Uterus (tissue), 4 donors: ENCODE measurements around the gene AQP6. TPM values are rescaled to one million over a fixed set of nuclear protein-coding genes. Genes with fewer than 3 reads are reported as not detected.

ENCODE experiments used
- DNase-seq, 2 donors: peaks; one replicate each; pipeline ENCODE4 v3.0.0-alpha.2; 2019 to 2020
- H3K27ac ChIP-seq, 2 donors: fragments of 200-600 bp; sonication (generic); 1 replicate in 1 of 2; 2 replicates in 1 of 2; pipeline ENCODE4 v1.5.1; 2016 to 2018
- H3K27me3 ChIP-seq, 2 donors: fragments of 200-600 bp; sonication (generic); one replicate each; pipeline ENCODE4 v1.5.1; 2018 to 2019; ENCODE audit warnings: control low read depth in 1 of 2
- H3K36me3 ChIP-seq, 2 donors: fragments of 200-600 bp; sonication (generic); one replicate each; pipeline ENCODE4 v1.5.1; 2019; ENCODE audit warnings: control low read depth in 1 of 2
- H3K4me1 ChIP-seq, 2 donors: fragments of 200-600 bp; sonication (generic); one replicate each; pipeline ENCODE4 v1.5.1; 2018 to 2019; ENCODE audit warnings: control low read depth in 1 of 2
- H3K4me3 ChIP-seq, 2 donors: fragments of 200-600 bp; sonication (generic); 1 replicate in 1 of 2; 2 replicates in 1 of 2; pipeline ENCODE4 v1.5.1; 2018 to 2019; ENCODE audit warnings: mild to moderate bottlenecking in 1 of 2
- H3K9me3 ChIP-seq, 2 donors: fragments of 200-600 bp; sonication (generic); one replicate each; pipeline ENCODE4 v1.5.1; 2019; ENCODE audit warnings: control low read depth in 1 of 2
- POLR2A ChIP-seq, 2 donors: fragments of 450-650 bp; IDR thresholded peaks; one replicate each; pipeline ENCODE4 v1.6.1; 2016; ENCODE audit warnings: antibody characterized with exemption in 2 of 2, mild to moderate bottlenecking in 1 of 2, moderate library complexity in 1 of 2
- intact Hi-C: fragments of 100-400 bp; cut with DNase I; formaldehyde crosslinking; loops from one replicate; pipeline ENCODE4 v1.15.1; 2023; ENCODE audit warnings: low total_unique reads
- total RNA-seq, 4 donors: library from RNA; depleted of rRNA in 3 of 4; stranded (reverse); fragments of >200 nt in 3 of 4; gene quantifications; one replicate each; pipeline versions ENCODE4 v1.1.0 to v1.2.4, GENCODE V29; 2014 to 2023
- TF ChIP-seq, protein P1 (sequence below), 4 experiments: fragments of 200-600 bp in 2 of 4; fragments of 450-650 bp in 2 of 4; sonication (generic) in 2 of 4; IDR thresholded peaks; one replicate each; pipeline ENCODE4 v1.5.1; 2016 to 2019; ENCODE audit warnings: antibody characterized with exemption in 4 of 4, mild to moderate bottlenecking in 2 of 4, moderate library complexity in 1 of 4
- donor health status: DM: yes; HTN: yes; CAD: no.

AQP6 gene, protein sequence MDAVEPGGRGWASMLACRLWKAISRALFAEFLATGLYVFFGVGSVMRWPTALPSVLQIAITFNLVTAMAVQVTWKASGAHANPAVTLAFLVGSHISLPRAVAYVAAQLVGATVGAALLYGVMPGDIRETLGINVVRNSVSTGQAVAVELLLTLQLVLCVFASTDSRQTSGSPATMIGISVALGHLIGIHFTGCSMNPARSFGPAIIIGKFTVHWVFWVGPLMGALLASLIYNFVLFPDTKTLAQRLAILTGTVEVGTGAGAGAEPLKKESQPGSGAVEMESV
- total RNA-seq, result under 1 TPM in 1 of 4 donors, not detected in 3; 0.35 TPM

DNA sequence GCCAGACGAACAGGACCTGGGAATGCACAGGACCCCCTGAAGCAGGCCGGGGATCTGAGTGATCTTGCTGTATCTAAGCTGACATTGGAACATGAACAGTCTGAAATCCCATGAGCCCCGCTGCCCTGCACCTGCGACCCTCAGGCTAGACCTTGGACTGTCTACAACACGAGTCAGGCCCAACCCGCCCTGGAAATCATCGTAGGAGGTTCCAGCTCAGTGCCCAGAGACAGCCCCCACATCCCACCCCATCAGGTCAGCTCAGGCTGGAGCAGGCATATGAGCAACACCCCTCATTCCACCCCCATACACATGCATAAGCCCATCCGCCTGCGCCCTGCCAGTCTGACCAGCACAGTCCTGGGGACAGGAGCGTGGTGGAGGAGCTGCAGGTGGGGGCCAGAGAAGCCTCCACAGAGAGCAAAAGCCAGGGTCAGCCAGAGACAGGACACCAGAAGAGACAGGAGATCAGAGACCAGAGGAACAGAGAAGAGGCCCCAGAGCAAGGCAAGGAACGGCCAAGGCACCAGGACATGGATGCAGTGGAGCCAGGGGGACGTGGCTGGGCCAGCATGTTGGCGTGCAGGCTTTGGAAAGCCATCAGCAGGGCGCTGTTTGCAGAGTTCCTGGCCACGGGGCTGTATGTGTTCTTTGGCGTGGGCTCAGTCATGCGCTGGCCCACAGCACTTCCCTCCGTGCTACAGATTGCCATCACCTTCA, at the start of gene AQP6:
AQP6 (plus strand) TSS at position 307 of the 720 bp plus-strand sequence; CDS start at position 534, 227 bp downstream.
- Histone ChIP-seq H3K9me3 (no peaks in the 10 kb centered on the region), H3K4me3 (no peak within 1 kb of the TSS), H3K27me3 (no peaks in the 10 kb centered on the region), H3K36me3 (no peaks in the 10 kb centered on the region), H3K4me1 (no peaks in the 10 kb centered on the region), H3K27ac (no peak within 1 kb of the TSS)
- intact Hi-C loops, result no loop called here
- TF ChIP-seq, protein P1, sequence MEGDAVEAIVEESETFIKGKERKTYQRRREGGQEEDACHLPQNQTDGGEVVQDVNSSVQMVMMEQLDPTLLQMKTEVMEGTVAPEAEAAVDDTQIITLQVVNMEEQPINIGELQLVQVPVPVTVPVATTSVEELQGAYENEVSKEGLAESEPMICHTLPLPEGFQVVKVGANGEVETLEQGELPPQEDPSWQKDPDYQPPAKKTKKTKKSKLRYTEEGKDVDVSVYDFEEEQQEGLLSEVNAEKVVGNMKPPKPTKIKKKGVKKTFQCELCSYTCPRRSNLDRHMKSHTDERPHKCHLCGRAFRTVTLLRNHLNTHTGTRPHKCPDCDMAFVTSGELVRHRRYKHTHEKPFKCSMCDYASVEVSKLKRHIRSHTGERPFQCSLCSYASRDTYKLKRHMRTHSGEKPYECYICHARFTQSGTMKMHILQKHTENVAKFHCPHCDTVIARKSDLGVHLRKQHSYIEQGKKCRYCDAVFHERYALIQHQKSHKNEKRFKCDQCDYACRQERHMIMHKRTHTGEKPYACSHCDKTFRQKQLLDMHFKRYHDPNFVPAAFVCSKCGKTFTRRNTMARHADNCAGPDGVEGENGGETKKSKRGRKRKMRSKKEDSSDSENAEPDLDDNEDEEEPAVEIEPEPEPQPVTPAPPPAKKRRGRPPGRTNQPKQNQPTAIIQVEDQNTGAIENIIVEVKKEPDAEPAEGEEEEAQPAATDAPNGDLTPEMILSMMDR (IDR thresholded peaks at IDR 0.05), result no peak
- TF ChIP-seq POLR2A (IDR thresholded peaks at IDR 0.05), result no peak
- DNase-seq, result no peak

DNA sequence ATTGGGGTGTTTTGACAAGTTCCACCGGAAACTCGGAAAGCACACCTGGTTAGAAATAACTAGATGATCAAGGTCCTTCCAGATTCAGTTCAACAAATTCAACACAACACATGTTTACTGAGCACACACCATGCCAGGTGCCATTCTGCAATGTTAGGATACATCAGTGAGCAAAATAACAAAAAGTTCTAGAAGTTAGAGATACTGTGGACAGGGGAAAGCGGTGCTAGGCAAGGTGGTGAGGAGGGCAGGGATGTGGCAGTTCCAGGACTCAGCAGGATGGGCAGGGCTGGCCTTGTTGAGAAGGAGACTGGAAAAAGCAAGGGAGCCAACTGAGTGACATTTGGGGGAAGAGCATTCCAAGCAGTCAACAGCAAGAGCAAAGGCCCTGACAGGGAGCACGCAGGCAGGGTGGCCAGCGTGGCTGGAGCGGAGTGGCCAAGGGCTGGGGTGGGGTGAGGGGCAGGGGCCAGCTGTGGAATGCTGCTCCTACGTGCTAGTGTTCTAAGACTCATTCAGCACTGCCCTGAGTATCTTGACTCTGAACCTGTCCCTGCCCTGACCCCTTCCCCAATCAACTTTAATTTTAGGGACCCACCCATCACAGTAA, 49.6 kb upstream of the AQP6 start:
- intact Hi-C loops, result no loop called here
- TF ChIP-seq, protein P1 (IDR thresholded peaks at IDR 0.05), result no peak
- no peak for TF ChIP-seq POLR2A (IDR thresholded peaks at IDR 0.05)
- Histone ChIP-seq H3K4me3 (no peak overlapping the region), H3K27me3 (no peaks in the 10 kb centered on the region), H3K27ac (no peak overlapping the region), H3K36me3 (no peaks in the 10 kb centered on the region), H3K4me1 (no peaks in the 10 kb centered on the region), H3K9me3 (no peaks in the 10 kb centered on the region)
- DNase-seq, result no peak

DNA sequence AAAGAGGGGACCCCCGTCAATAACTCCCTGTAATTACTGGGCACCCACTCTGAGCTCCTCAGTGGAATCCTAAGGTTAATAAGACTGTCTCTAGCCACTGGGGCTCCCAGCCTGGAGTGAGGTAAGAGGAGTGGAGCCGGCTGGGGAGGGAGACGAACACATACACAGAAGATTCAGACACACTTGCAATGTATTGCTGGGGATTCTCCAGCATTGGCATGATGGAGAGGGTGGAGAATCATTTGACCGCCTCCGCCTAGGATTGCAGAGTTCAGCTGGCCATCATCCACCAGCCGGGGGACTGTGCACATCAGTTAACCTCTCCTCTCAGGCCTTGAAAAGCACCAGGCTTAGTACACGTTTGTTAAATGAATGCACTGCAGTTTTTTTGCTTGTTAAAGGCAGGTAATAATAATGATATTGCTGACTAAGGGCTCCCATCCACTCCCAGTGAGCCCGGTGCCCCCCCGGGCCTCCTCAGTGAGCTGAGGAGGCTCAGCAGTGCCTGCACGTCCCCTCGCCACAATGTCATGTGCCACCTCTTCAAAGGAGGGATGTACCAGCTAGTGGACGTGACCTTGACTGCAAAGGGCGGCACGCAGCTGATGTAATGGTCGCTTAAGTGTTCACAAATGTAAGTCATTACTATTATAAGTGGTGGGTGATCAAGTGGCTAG, 48.7 kb upstream of the AQP6 start:
- Histone ChIP-seq H3K9me3 (no peaks in the 10 kb centered on the region), H3K27me3 (no peaks in the 10 kb centered on the region), H3K4me3 (no peak overlapping the region), H3K4me1 (no peaks in the 10 kb centered on the region), H3K27ac (no peak overlapping the region), H3K36me3 (no peaks in the 10 kb centered on the region)
- intact Hi-C loops, result no loop called here
- peak in 1 of 2 donors; percentile 7 for DNase-seq
- TF ChIP-seq POLR2A (IDR thresholded peaks at IDR 0.05), result no peak
- TF ChIP-seq, protein P1 (IDR thresholded peaks at IDR 0.05), result no peak

DNA sequence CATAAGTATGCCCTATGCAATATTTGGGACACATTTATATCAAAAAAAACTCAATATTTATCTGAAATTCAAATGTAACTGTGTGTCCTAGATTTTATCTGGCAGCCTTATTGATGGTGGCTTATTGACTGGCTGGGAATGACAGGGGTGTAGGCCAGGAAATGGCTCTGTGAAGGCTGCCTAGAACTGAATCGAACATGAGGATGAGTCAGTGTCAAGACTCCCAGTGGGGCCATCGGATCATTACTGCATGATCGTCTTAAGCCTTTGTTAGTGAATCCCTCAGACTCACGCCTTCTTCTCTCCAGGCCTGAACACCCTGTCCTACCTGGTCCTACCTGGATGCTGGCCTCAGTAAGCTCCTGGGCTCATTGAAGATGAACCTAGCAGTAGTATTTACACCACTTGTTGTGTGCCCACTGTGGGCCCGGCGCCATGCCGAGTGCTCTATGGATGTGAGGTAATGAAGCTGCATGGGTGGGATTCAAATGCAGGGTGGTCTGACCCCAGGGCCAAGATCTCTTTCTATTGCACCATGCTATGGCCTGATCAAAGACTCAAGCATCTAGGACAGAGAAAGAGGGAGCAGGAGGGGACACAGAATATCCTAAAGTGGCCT, 48.0 kb upstream of the AQP6 start:
- TF ChIP-seq, protein P1 (IDR thresholded peaks at IDR 0.05), result no peak
- no peak for TF ChIP-seq POLR2A (IDR thresholded peaks at IDR 0.05)
- no peaks in the 10 kb centered on the region for H3K9me3 ChIP-seq
- no peaks in the 10 kb centered on the region for H3K4me1 ChIP-seq
- DNase-seq, result peak in 1 of 2 donors; percentile 4
- no peaks in the 10 kb centered on the region for H3K27me3 ChIP-seq
- no peak overlapping the region for H3K27ac ChIP-seq
- H3K4me3 ChIP-seq, result no peak overlapping the region
- intact Hi-C loops, result no loop called here
- H3K36me3 ChIP-seq, result no peaks in the 10 kb centered on the region
